Brain microvascular endothelial cell (primary cell): ENCODE measurements around the gene RHO.
A peak's percentile ranks its signal among the peaks of the same experiment; 100 is the strongest.

Experiments
- DNase-seq: peaks from one replicate; pipeline ENCODE4 v3.0.0-alpha.2; 2020
- H3K27ac ChIP-seq: fragments of 250-450 bp; sonication (Bioruptor Pico); 2 replicates; pipeline ENCODE4 v1.5.1; 2020; ENCODE audit warnings: mild to moderate bottlenecking, moderate library complexity
- H3K27me3 ChIP-seq: fragments of 250-450 bp; sonication (Bioruptor Pico); replicated peaks from 2 replicates; pipeline ENCODE4 v1.5.1; 2020; ENCODE audit warnings: mild to moderate bottlenecking
- H3K36me3 ChIP-seq: fragments of 250-450 bp; sonication (Bioruptor Pico); replicated peaks from 2 replicates; pipeline ENCODE4 v1.5.1; 2020; ENCODE audit warnings: mild to moderate bottlenecking
- H3K4me3 ChIP-seq: 2 replicates; pipeline ENCODE4 v1.5.1; 2011; ENCODE audit warnings: low read depth, mild to moderate bottlenecking, control low read depth, low read length, moderate library complexity
- in situ Hi-C: cut with HindIII; loops from 2 replicates; pipeline ENCODE4 v1.10.0; 2017; ENCODE audit warnings: low sequenced_read_pairs, low pct_ligation_motif_present
- TF ChIP-seq, protein P1 (sequence below): IDR thresholded peaks from 2 replicates; pipeline ENCODE4 v1.5.1; 2011; ENCODE audit warnings: low read depth, mild to moderate bottlenecking, moderate library complexity, low read length, control low read depth, inconsistent platforms; ENCODE audit errors: missing control alignments

RHO gene

DNA sequence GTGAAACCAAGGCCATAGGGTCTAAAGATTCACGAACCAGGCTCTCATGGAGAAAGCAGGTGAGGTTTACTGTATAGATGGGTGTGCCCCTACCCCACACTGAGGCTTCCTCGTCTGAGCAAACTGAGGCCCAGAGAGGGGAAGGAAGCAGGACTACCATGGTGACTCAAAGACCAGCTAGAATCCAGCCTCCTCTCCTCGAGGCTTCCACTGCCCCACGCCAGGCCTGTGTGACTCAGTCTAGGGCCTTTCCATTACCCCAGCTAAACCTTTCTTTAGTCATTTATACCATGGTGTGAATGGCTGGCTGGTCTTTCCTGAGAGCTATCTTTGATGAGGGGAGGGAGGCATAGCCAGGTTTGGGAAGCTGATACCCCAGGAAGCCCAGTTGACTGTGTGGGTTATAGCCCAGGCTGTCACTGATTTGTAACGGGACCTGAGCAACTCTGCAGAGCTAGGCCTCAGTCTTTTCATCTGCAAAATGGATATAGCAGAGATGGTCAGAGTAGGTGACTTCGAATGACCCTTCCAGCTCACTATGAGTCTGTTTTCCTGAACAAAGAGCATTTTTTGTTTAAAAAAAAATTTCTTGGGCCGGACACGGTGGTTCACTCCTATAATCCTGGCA is 3.0 kb upstream of the RHO start:
- no peak overlapping the region for H3K4me3 ChIP-seq
- H3K27ac ChIP-seq = no peak overlapping the region
- H3K27me3 ChIP-seq = no peaks in the 10 kb centered on the region
- DNase-seq = peak; percentile 67
- in situ Hi-C loops = no loop called here
- no peaks in the 10 kb centered on the region for H3K36me3 ChIP-seq
- TF ChIP-seq, protein P1, sequence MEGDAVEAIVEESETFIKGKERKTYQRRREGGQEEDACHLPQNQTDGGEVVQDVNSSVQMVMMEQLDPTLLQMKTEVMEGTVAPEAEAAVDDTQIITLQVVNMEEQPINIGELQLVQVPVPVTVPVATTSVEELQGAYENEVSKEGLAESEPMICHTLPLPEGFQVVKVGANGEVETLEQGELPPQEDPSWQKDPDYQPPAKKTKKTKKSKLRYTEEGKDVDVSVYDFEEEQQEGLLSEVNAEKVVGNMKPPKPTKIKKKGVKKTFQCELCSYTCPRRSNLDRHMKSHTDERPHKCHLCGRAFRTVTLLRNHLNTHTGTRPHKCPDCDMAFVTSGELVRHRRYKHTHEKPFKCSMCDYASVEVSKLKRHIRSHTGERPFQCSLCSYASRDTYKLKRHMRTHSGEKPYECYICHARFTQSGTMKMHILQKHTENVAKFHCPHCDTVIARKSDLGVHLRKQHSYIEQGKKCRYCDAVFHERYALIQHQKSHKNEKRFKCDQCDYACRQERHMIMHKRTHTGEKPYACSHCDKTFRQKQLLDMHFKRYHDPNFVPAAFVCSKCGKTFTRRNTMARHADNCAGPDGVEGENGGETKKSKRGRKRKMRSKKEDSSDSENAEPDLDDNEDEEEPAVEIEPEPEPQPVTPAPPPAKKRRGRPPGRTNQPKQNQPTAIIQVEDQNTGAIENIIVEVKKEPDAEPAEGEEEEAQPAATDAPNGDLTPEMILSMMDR = no peak

DNA sequence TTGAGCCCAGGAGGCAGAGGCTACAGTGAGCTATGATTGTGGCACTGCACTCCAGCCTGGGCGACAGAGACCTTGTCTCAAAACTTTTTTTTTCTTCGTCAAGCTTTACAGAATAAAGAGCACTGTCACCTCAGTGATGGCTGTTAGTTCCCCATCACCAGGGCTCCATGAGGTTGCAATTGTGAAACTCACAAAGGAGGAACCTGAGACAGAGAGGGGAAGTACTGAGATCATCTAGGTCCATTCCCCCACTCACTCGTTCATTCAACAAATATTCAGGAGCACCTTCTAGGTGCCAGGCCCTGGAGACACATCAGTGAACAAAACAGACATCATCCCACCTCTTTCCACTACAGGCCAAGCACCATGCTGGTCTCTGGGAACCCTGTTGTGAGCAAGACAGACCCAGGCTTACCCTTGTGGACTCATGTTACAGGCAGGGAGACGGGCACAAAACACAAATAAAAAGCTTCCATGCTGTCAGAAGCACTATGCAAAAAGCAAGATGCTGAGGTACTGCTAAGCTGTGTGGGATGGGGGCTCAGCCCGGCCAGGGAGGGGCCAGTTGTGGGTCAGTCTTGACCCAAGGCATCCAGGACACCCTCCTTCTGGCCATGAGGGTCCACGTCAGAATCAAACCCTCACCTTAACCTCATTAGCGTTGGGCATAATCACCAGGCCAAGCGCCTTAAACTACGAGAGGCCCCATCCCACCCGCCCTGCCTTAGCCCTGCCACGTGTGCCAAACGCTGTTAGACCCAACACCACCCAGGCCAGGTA is 2.1 kb upstream of the RHO start:
- no peaks in the 10 kb centered on the region for H3K27me3 ChIP-seq
- H3K36me3 ChIP-seq = no peaks in the 10 kb centered on the region
- no peak overlapping the region for H3K27ac ChIP-seq
- no peak overlapping the region for H3K4me3 ChIP-seq
- in situ Hi-C loops = no loop called here
- TF ChIP-seq, protein P1 = no peak
- no peak for DNase-seq

DNA sequence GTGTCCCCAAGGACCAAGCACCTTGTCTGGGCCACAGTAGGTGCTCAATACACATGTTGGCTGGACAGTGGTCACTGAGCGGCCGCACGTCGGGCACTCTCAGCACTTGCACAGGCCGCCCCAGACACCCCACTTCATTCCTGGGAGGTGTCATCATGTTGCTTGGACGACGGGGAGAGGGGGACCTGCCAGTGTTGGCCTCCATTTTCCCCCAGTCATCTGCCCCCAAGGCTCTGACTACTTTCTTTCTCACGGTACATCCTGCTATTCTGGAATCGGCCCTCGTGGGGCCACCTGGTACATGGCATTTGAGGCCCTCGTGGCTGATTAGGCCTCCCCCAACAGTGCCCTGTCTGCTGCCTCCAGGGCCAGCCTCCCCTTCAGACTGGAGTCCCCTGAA is 1.2 kb upstream of the RHO start:
- in situ Hi-C loops = no loop called here

DNA sequence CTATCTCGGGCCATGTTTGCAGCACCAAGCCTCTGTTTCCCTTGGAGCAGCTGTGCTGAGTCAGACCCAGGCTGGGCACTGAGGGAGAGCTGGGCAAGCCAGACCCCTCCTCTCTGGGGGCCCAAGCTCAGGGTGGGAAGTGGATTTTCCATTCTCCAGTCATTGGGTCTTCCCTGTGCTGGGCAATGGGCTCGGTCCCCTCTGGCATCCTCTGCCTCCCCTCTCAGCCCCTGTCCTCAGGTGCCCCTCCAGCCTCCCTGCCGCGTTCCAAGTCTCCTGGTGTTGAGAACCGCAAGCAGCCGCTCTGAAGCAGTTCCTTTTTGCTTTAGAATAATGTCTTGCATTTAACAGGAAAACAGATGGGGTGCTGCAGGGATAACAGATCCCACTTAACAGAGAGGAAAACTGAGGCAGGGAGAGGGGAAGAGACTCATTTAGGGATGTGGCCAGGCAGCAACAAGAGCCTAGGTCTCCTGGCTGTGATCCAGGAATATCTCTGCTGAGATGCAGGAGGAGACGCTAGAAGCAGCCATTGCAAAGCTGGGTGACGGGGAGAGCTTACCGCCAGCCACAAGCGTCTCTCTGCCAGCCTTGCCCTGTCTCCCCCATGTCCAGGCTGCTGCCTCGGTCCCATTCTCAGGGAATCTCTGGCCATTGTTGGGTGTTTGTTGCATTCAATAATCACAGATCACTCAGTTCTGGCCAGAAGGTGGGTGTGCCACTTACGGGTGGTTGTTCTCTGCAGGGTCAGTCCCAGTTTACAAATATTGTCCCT is 1.2 kb downstream of the RHO start:
- no peak overlapping the region for H3K27ac ChIP-seq
- H3K4me3 ChIP-seq = no peak overlapping the region
- H3K36me3 ChIP-seq = no peaks in the 10 kb centered on the region
- no peaks in the 10 kb centered on the region for H3K27me3 ChIP-seq
- DNase-seq = no peak
- in situ Hi-C loops = no loop called here
- TF ChIP-seq, protein P1 = no peak

More for the DNA sequence above, 1.2 kb upstream of the RHO start:
- no peak overlapping the region for H3K4me3 ChIP-seq
- H3K36me3 ChIP-seq = no peaks in the 10 kb centered on the region
- TF ChIP-seq, protein P1 = no peak
- DNase-seq = no peak
- no peak overlapping the region for H3K27ac ChIP-seq
- H3K27me3 ChIP-seq = no peaks in the 10 kb centered on the region

DNA sequence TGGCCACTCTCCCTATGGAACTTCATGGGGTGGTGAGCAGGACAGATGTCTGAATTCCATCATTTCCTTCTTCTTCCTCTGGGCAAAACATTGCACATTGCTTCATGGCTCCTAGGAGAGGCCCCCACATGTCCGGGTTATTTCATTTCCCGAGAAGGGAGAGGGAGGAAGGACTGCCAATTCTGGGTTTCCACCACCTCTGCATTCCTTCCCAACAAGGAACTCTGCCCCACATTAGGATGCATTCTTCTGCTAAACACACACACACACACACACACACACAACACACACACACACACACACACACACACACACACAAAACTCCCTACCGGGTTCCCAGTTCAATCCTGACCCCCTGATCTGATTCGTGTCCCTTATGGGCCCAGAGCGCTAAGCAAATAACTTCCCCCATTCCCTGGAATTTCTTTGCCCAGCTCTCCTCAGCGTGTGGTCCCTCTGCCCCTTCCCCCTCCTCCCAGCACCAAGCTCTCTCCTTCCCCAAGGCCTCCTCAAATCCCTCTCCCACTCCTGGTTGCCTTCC is 1.9 kb downstream of the RHO start:
- Histone ChIP-seq H3K36me3 (no peaks in the 10 kb centered on the region), H3K27ac (no peak overlapping the region), H3K27me3 (no peaks in the 10 kb centered on the region), H3K4me3 (no peak overlapping the region)
- in situ Hi-C loops = no loop called here
- TF ChIP-seq, protein P1 = no peak
- DNase-seq = no peak
